Peyer's patch (tissue), 4 donors: Measurements from ENCODE around the gene STRN. TPM values are rescaled to one million over a fixed set of nuclear protein-coding genes. Genes with fewer than 3 reads are reported as not detected.
A peak's percentile ranks its signal among the peaks of the same experiment; 100 is the strongest.

Experiments used
- DNase-seq, 3 donors: peaks; one replicate each; pipeline ENCODE4 v3.0.0-alpha.2; 2017 to 2019
- H3K27ac ChIP-seq, 4 donors: fragments of 200-600 bp; sonication (generic); one replicate each; pipeline ENCODE4 v1.5.1; 2016 to 2019
- H3K27me3 ChIP-seq, 2 donors: fragments of 200-600 bp; sonication (generic); one replicate each; pipeline ENCODE4 v1.5.1; 2019
- H3K36me3 ChIP-seq, 3 donors: fragments of 200-600 bp; sonication (generic); one replicate each; pipeline ENCODE4 v1.5.1; 2016 to 2019
- H3K4me1 ChIP-seq, 4 donors: fragments of 200-600 bp; sonication (generic); one replicate each; pipeline ENCODE4 v1.5.1; 2016 to 2019
- H3K4me3 ChIP-seq, 4 donors: fragments of 200-600 bp; sonication (generic); 1 replicate in 3 of 4; 2 replicates in 1 of 4; pipeline ENCODE4 v1.5.1; 2016 to 2019; ENCODE audit warnings: mild to moderate bottlenecking in 1 of 4
- H3K9me3 ChIP-seq, 4 donors: fragments of 200-600 bp; sonication (generic); one replicate each; pipeline ENCODE4 v1.5.1; 2016 to 2019; ENCODE audit warnings: mild to moderate bottlenecking in 1 of 4
- CTCF ChIP-seq, 6 experiments: fragments of 450-650 bp in 4 of 6; fragments of 200-600 bp in 2 of 6; sonication (generic) in 1 of 6; IDR thresholded peaks; one replicate each; pipeline ENCODE4 v1.5.1; 2017 to 2019; ENCODE audit warnings: antibody characterized with exemption in 6 of 6, mild to moderate bottlenecking in 3 of 6, moderate library complexity in 1 of 6
- POLR2A ChIP-seq, 2 donors: fragments of 450-650 bp; IDR thresholded peaks; one replicate each; pipeline ENCODE4 v1.5.1; 2017; ENCODE audit warnings: antibody characterized with exemption in 2 of 2, mild to moderate bottlenecking in 2 of 2, moderate library complexity in 2 of 2
- total RNA-seq, 4 donors: library from RNA; depleted of rRNA; stranded (reverse); fragments of >200 nt; gene quantifications; one replicate each; pipeline ENCODE4 v1.1.0, GENCODE V29; 2016

Gene STRN
- total RNA-seq, 4 donors from 2014 or later = 15.7 to 26.1 (median 24.0) TPM

- Histone ChIP-seq H3K9me3 (no peaks in the 10 kb centered on the region), H3K4me1 (no peaks in the 10 kb centered on the region), H3K27me3 (no peaks in the 10 kb centered on the region), H3K27ac (peak overlapping the region in 2 of 4 donors; percentile 41 to 56), H3K4me3 (no peak overlapping the region), H3K36me3 (peaks cover 0 to 33% (median 0%) of the 10 kb centered on the region in 3 donors)
- TF ChIP-seq POLR2A (IDR thresholded peaks at IDR 0.05) (no peak), CTCF (IDR thresholded peaks at IDR 0.05) (no peak)
- DNase-seq = no peak
These were observed 107.6 kb downstream of the STRN start for GRCh38 chr2:36858551-36859365.

DNA sequence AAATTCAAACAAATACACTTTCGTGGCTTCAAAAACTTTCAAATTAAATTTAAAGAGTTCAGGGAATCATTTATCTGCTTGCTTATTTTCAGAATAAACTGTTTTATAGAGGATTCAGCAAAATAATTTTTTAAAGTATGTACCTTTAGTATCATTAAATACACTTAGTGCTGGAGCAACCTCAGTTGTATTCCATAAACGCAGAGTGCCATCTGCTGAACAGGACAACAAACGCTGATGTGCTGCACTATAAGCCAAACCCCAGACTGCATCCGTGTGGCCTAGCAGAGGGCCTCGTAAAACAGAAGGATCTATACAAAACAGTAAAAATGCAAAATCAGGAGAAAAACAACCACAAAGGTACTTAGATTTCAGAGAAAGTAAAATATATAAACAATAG is 108.6 kb downstream of the STRN start:
- Histone ChIP-seq H3K36me3 (peaks cover 0 to 38% (median 0%) of the 10 kb centered on the region in 3 donors), H3K4me1 (no peaks in the 10 kb centered on the region), H3K4me3 (no peak overlapping the region), H3K27me3 (no peaks in the 10 kb centered on the region), H3K9me3 (no peaks in the 10 kb centered on the region), H3K27ac (no peak overlapping the region)
- TF ChIP-seq CTCF (IDR thresholded peaks at IDR 0.05) (peak in 2 of 6 experiments; percentile 19 to 32), POLR2A (IDR thresholded peaks at IDR 0.05) (no peak)
- DNase-seq = no peak

DNA sequence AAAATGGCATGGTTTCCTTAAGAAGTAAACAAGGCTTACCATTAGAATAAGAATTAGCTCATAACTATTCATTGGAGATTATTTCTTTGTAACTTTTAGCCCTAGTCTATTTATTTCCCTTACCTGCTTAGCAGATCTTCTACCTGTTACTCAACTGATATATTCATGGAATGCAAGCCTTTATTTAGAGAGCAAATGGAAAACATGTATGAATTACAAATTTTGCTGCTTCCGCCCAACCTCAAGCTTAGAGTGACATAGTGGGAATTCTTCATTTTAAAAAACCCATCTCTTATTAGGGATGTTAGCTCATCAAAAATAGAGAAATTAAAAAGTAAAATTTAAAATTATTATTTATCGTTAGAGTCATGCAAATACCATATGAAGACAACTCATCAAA is 110.9 kb downstream of the STRN start:
- H3K4me3 ChIP-seq = no peak overlapping the region
- no peaks in the 10 kb centered on the region for H3K4me1 ChIP-seq
- H3K9me3 ChIP-seq = no peaks in the 10 kb centered on the region
- H3K36me3 ChIP-seq = peaks cover 0 to 39% (median 0%) of the 10 kb centered on the region in 3 donors
- DNase-seq = no peak
- H3K27ac ChIP-seq = no peak overlapping the region
- no peak for TF ChIP-seq POLR2A (IDR thresholded peaks at IDR 0.05)
- no peak for TF ChIP-seq CTCF (IDR thresholded peaks at IDR 0.05)
- no peaks in the 10 kb centered on the region for H3K27me3 ChIP-seq

DNA sequence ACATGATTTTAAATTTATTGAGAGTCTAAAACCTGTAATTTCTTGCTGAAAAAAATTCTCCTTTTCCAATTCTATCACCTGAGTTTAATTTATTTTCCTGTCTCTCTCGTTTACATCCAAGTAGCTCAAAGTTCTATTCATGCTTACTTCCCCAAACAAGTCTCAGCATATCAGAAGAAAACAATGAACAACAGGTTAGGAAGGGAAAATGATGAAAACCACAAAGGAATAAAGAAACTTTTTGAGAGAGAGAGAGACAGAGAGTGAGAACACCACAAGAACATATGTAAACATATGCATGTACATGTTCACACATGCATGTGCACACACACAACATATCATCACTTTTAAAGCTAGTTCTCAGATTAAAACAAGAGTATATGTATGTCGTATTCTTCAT is 112.1 kb downstream of the STRN start:
- TF ChIP-seq CTCF (IDR thresholded peaks at IDR 0.05) = no peak
- no peak for TF ChIP-seq POLR2A (IDR thresholded peaks at IDR 0.05)
- Histone ChIP-seq H3K9me3 (no peaks in the 10 kb centered on the region), H3K27ac (no peak overlapping the region), H3K4me3 (no peak overlapping the region), H3K27me3 (no peaks in the 10 kb centered on the region), H3K4me1 (no peaks in the 10 kb centered on the region), H3K36me3 (peaks cover 0 to 49% (median 0%) of the 10 kb centered on the region in 3 donors)
- no peak for DNase-seq

DNA sequence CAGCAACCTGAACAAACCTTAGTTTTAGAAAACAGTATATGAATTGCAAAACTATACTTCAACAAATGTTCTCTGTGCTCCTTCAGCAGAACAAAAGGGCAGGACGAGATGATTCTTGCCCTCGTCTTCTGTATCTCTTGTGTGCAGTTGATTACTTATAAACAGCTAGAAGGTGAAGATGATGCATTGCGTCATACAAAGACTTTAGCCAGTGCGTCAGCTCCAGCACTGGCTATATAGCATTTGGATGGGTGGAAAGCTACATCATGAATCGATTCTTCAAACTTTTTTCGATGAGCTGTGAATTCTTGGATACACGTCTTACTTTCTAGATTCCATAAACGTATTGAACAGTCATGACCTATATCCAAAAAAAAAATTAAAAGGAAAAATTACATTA is 117.1 kb downstream of the STRN start:
- Histone ChIP-seq H3K9me3 (no peaks in the 10 kb centered on the region), H3K4me3 (no peak overlapping the region), H3K36me3 (peaks cover 0 to 39% (median 0%) of the 10 kb centered on the region in 3 donors), H3K27ac (no peak overlapping the region), H3K27me3 (no peaks in the 10 kb centered on the region), H3K4me1 (no peaks in the 10 kb centered on the region)
- no peak for TF ChIP-seq POLR2A (IDR thresholded peaks at IDR 0.05)
- TF ChIP-seq CTCF (IDR thresholded peaks at IDR 0.05) = no peak
- DNase-seq = no peak
